OCI-LY1 (cell line): ENCODE data around the gene UBAC1.

Source experiments
- H2AFZ ChIP-seq: fragments of 200-600 bp; sonication (generic), shearing (Covaris generic); 2 replicates; pipeline ENCODE4 v1.6.0; 2014; ENCODE audit warnings: antibody characterized with exemption, mild to moderate bottlenecking, low read length
- H3F3A ChIP-seq: fragments of 200-600 bp; sonication (generic), shearing (Covaris generic); 2 replicates; pipeline ENCODE4 v1.6.0; 2014; ENCODE audit warnings: mild to moderate bottlenecking, antibody characterized with exemption, low read length, moderate library complexity; ENCODE audit not compliant: insufficient read depth
- H3K27ac ChIP-seq: fragments of 200-600 bp; sonication (generic); 2 replicates; pipeline ENCODE4 v1.5.1; 2014; ENCODE audit warnings: low read length, mixed run types, mild to moderate bottlenecking, low read depth; ENCODE audit not compliant: poor library complexity, severe bottlenecking
- H3K27me3 ChIP-seq: fragments of 200-600 bp; sonication (generic); 2 replicates; pipeline ENCODE4 v1.6.0; 2014; ENCODE audit warnings: antibody characterized with exemption, mild to moderate bottlenecking, low read length, moderate library complexity; ENCODE audit not compliant: insufficient read depth
- H3K36me3 ChIP-seq: fragments of 200-600 bp; sonication (generic); 2 replicates; pipeline ENCODE4 v1.6.1; 2014; ENCODE audit warnings: mild to moderate bottlenecking, antibody characterized with exemption, low read length, moderate library complexity, mixed read lengths; ENCODE audit not compliant: insufficient read depth
- H3K4me1 ChIP-seq: fragments of 200-600 bp; sonication (generic); 2 replicates; pipeline ENCODE4 v1.5.1; 2014; ENCODE audit warnings: mild to moderate bottlenecking, low read length, moderate library complexity; ENCODE audit not compliant: insufficient read depth, severe bottlenecking
- H3K4me2 ChIP-seq: fragments of 200-600 bp; sonication (generic), shearing (Covaris generic); 2 replicates; pipeline ENCODE4 v1.6.1; 2014; ENCODE audit warnings: low read length
- H3K4me3 ChIP-seq: fragments of 200-600 bp; sonication (generic); 2 replicates; pipeline ENCODE4 v1.5.1; 2014; ENCODE audit warnings: low read length, low read depth, mild to moderate bottlenecking, mixed read lengths; ENCODE audit not compliant: poor library complexity, severe bottlenecking
- H3K79me2 ChIP-seq: fragments of 200-600 bp; shearing (Covaris generic); 2 replicates; pipeline ENCODE4 v1.6.1; 2016; ENCODE audit warnings: mixed run types, low read length, mixed read lengths; ENCODE audit not compliant: insufficient read depth
- H3K9ac ChIP-seq: fragments of 200-600 bp; sonication (generic), shearing (Covaris generic); 2 replicates; pipeline ENCODE4 v1.6.1; 2014; ENCODE audit warnings: mild to moderate bottlenecking, low read length, mixed read lengths
- H3K9me2 ChIP-seq: fragments of 200-600 bp; sonication (generic), shearing (Covaris generic); 2 replicates; pipeline ENCODE4 v1.6.1; 2014; ENCODE audit warnings: low read depth, mild to moderate bottlenecking, low read length, mixed read lengths
- H3K9me3 ChIP-seq: fragments of 200-600 bp; shearing (Covaris generic); 2 replicates; pipeline ENCODE4 v1.6.1; 2014; ENCODE audit warnings: low read length, mixed read lengths
- H4K20me1 ChIP-seq: fragments of 200-600 bp; sonication (generic), shearing (Covaris generic); 2 replicates; pipeline ENCODE4 v1.6.0; 2016; ENCODE audit warnings: mild to moderate bottlenecking, low read length; ENCODE audit not compliant: insufficient read depth
- CTCF ChIP-seq: fragments of 200-600 bp; sonication (generic), shearing (Covaris generic); IDR thresholded peaks from 2 replicates; pipeline ENCODE4 v1.5.1; 2017; ENCODE audit warnings: mild to moderate bottlenecking, antibody characterized with exemption, low read length, moderate library complexity, mixed read lengths
- EZH2 ChIP-seq: fragments of 200-600 bp; sonication (generic), shearing (Covaris generic); IDR thresholded peaks from 2 replicates; pipeline ENCODE4 v1.8.0; 2017; ENCODE audit warnings: borderline replicate concordance, mixed run types, mild to moderate bottlenecking, antibody characterized with exemption, low read length, moderate library complexity, mixed read lengths

UBAC1 gene

GRCh38 chr9:135985459-135985774 is 24.2 kb upstream of the UBAC1 start:
- TF ChIP-seq EZH2 (no peak), CTCF (no peak)
- no peak overlapping the region for H3K9ac ChIP-seq

GRCh38 chr9:135984072-135984710 is 23.0 kb upstream of the UBAC1 start:
- no peak overlapping the region for H3K4me3 ChIP-seq
- H3K27me3 ChIP-seq: 0 out of 2 replicates have a peak, but pooled peaks cover 5% of the 10 kb centered on the region
- H3K27ac ChIP-seq: no peak overlapping the region
- H3K9me2 ChIP-seq: no peaks in the 10 kb centered on the region
- H3K9me3 ChIP-seq: no peaks in the 10 kb centered on the region
- H3K4me1 ChIP-seq: no peaks in the 10 kb centered on the region
- H3K36me3 ChIP-seq: no peaks in the 10 kb centered on the region
- no peaks in the 10 kb centered on the region for H3K79me2 ChIP-seq
- no peak overlapping the region for H3K9ac ChIP-seq
- no peak for TF ChIP-seq EZH2
- TF ChIP-seq CTCF: no peak
- no peaks in the 10 kb centered on the region for H4K20me1 ChIP-seq
- no peak overlapping the region for H3K4me2 ChIP-seq
- H2AFZ ChIP-seq: no peak overlapping the region
- no peaks in the 10 kb centered on the region for H3F3A ChIP-seq

More at GRCh38 chr9:135985459-135985774, 24.2 kb upstream of the UBAC1 start:
- Histone ChIP-seq H3F3A (no peaks in the 10 kb centered on the region), H3K4me1 (peaks cover 4% of the 10 kb centered on the region), H3K9me2 (no peaks in the 10 kb centered on the region), H3K4me3 (no peak overlapping the region), H3K9me3 (no peaks in the 10 kb centered on the region), H3K79me2 (no peaks in the 10 kb centered on the region), H3K36me3 (no peaks in the 10 kb centered on the region), H3K27ac (no peak overlapping the region), H2AFZ (no peak overlapping the region), H4K20me1 (no peaks in the 10 kb centered on the region), H3K4me2 (no peak overlapping the region), H3K27me3 (0 out of 2 replicates have a peak, but pooled peaks cover 5% of the 10 kb centered on the region)

- H3K9me2 ChIP-seq: no peaks in the 10 kb centered on the region
- no peaks in the 10 kb centered on the region for H3K4me1 ChIP-seq
- no peak overlapping the region for H3K4me3 ChIP-seq
- H2AFZ ChIP-seq: no peak overlapping the region
- H3K79me2 ChIP-seq: no peaks in the 10 kb centered on the region
- H3K9ac ChIP-seq: no peak overlapping the region
- H3F3A ChIP-seq: no peaks in the 10 kb centered on the region
- H4K20me1 ChIP-seq: no peaks in the 10 kb centered on the region
- TF ChIP-seq EZH2 (no peak), CTCF (no peak)
- H3K36me3 ChIP-seq: no peaks in the 10 kb centered on the region
- 0 out of 2 replicates have a peak, but pooled peaks cover 5% of the 10 kb centered on the region for H3K27me3 ChIP-seq
- no peak overlapping the region for H3K27ac ChIP-seq
- no peak overlapping the region for H3K4me2 ChIP-seq
- H3K9me3 ChIP-seq: no peaks in the 10 kb centered on the region
Measured at GRCh38 chr9:135983208-135984071, 22.3 kb upstream of the UBAC1 start.
